ENCODE results near the gene SPOCK2. TPM values are rescaled to one million over a fixed set of nuclear protein-coding genes. Genes with fewer than 3 reads are reported as not detected.

Gene SPOCK2
- total RNA-seq, 1 experiment from 2014 or later: 1.1 TPM

DNA sequence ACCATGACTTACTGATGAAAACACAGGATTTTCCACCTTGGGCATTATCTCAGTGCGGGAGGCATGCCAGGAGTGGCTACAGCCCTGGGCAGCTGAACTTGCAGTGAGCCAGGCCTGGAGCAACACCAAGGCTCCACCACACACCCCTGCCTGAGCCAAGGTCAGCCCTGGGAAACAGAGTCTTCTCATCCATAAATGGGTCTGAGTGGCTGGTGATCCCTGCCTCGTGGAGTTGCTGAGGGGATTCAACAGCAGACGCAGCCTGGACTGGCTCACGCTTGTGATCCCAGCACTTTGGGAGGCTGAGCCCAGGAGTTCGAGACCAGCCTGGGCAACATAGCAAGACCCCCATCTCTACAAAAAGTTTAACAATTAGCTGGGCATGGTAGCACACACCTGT is 32.2 kb downstream of the SPOCK2 start:
- no peaks in the 10 kb centered on the region for H3K4me1 ChIP-seq (ENCODE audit: control insufficient read depth in 1 of 2, insufficient read depth in 2 of 2, low read length in 2 of 2)

DNA sequence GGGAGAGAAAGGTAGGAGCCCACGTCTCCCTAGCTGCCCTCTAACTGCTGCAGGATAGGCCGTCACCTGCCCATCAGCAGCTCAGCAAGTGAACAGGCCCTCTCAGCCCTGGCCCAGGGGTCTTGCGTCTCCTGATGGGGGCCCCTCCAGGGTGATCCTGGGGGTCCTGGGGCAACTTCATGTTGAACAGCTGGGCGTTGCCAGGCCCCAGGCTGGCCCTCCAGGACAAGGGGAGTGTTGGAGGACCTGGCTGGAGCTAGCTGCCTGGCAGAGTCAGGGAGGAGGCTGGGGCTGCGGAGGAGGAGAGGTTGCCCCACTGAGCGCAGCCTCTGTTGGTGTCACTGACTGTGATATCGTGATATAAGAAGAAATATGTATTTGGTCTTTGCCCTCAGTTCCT is 34.7 kb downstream of the SPOCK2 start:
- intact Hi-C loops (cut with micrococcal nuclease): no loop called here
- no peak for TF ChIP-seq ZNF274 (IDR thresholded peaks at IDR 0.05; ENCODE audit: low read depth, low read length)
- TF ChIP-seq RAD21 (IDR thresholded peaks at IDR 0.05; ENCODE audit: low read depth): no peak
- no peak for TF ChIP-seq YY1 (IDR thresholded peaks at IDR 0.05; ENCODE audit: extremely low read depth, insufficient replicate concordance, low read depth, low read length)
- TF ChIP-seq SRF (IDR thresholded peaks at IDR 0.05; ENCODE audit: low read depth): no peak
- TF ChIP-seq, protein P1, sequence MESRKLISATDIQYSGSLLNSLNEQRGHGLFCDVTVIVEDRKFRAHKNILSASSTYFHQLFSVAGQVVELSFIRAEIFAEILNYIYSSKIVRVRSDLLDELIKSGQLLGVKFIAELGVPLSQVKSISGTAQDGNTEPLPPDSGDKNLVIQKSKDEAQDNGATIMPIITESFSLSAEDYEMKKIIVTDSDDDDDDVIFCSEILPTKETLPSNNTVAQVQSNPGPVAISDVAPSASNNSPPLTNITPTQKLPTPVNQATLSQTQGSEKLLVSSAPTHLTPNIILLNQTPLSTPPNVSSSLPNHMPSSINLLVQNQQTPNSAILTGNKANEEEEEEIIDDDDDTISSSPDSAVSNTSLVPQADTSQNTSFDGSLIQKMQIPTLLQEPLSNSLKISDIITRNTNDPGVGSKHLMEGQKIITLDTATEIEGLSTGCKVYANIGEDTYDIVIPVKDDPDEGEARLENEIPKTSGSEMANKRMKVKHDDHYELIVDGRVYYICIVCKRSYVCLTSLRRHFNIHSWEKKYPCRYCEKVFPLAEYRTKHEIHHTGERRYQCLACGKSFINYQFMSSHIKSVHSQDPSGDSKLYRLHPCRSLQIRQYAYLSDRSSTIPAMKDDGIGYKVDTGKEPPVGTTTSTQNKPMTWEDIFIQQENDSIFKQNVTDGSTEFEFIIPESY (IDR thresholded peaks at IDR 0.05; ENCODE audit: extremely low read depth, insufficient replicate concordance, low read length): no peak
- TF ChIP-seq ZFX (IDR thresholded peaks at IDR 0.05): no peak
- no peak for TF ChIP-seq CEBPB (IDR thresholded peaks at IDR 0.05; ENCODE audit: low read depth)
- TF ChIP-seq ELF1 (IDR thresholded peaks at IDR 0.05; ENCODE audit: borderline replicate concordance, low read depth): no peak
- TF ChIP-seq, protein P2, sequence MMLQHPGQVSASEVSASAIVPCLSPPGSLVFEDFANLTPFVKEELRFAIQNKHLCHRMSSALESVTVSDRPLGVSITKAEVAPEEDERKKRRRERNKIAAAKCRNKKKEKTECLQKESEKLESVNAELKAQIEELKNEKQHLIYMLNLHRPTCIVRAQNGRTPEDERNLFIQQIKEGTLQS (IDR thresholded peaks at IDR 0.05): no peak
- no peak for TF ChIP-seq EZH2 (IDR thresholded peaks at IDR 0.05)
- TF ChIP-seq POLR2A (IDR thresholded peaks at IDR 0.05; ENCODE audit: borderline replicate concordance, extremely low read depth, insufficient read depth, insufficient read length): no peak

More for the DNA sequence above, 32.2 kb downstream of the SPOCK2 start:
- Histone ChIP-seq H4K20me1 (ENCODE audit: insufficient read depth) (no peaks in the 10 kb centered on the region), H3K27me3 (ENCODE audit: insufficient read depth, low read length) (no peaks in the 10 kb centered on the region), H3K9me2 (ENCODE audit: insufficient read depth) (no peaks in the 10 kb centered on the region), H2AFZ (ENCODE audit: low read depth, low read length, poor library complexity, severe bottlenecking) (no peak overlapping the region), H3K79me2 (ENCODE audit: insufficient read depth, low read length) (no peaks in the 10 kb centered on the region), H3K4me2 (ENCODE audit: low read length) (no peak overlapping the region), H3K27ac (ENCODE audit: low read depth, low read length) (no peak overlapping the region), H3K9ac (ENCODE audit: low read length) (no peak overlapping the region), H3K4me3 (replicated peaks in 1 of 2; ENCODE audit: low read depth in 1 of 2, low read length in 2 of 2) (no peak overlapping the region), H3K9me3 (ENCODE audit: control insufficient read depth in 1 of 2, insufficient read depth in 1 of 2, low read depth in 1 of 2, low read length in 2 of 2) (no peaks in the 10 kb centered on the region), H3K36me3 (ENCODE audit: control insufficient read depth in 1 of 2, insufficient read depth in 2 of 2, low read length in 2 of 2) (no peaks in the 10 kb centered on the region)
- ChIA-PET POLR2A (no interaction called here), RAD21 (ENCODE audit: low non-redundant PET in 1 of 2, low total read pairs in 2 of 2, uncharacterized antibody in 2 of 2, unreplicated experiment in 2 of 2) (no interaction called here), CTCF (no interaction called here)
- DNase-seq (ENCODE audit: low read depth, low spot score) (no peak), ATAC-seq (no peak)
- intact Hi-C loops (cut with micrococcal nuclease): no loop called here
- BruUV-seq (replicated peaks): no TSS peak
- TF ChIP-seq CEBPB (IDR thresholded peaks at IDR 0.05; ENCODE audit: low read depth) (no peak), SIN3A (IDR thresholded peaks at IDR 0.05; ENCODE audit: low read depth) (no peak), ZFX (IDR thresholded peaks at IDR 0.05) (no peak)
- TF ChIP-seq, protein P3, sequence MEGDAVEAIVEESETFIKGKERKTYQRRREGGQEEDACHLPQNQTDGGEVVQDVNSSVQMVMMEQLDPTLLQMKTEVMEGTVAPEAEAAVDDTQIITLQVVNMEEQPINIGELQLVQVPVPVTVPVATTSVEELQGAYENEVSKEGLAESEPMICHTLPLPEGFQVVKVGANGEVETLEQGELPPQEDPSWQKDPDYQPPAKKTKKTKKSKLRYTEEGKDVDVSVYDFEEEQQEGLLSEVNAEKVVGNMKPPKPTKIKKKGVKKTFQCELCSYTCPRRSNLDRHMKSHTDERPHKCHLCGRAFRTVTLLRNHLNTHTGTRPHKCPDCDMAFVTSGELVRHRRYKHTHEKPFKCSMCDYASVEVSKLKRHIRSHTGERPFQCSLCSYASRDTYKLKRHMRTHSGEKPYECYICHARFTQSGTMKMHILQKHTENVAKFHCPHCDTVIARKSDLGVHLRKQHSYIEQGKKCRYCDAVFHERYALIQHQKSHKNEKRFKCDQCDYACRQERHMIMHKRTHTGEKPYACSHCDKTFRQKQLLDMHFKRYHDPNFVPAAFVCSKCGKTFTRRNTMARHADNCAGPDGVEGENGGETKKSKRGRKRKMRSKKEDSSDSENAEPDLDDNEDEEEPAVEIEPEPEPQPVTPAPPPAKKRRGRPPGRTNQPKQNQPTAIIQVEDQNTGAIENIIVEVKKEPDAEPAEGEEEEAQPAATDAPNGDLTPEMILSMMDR (IDR thresholded peaks at IDR 0.05 in 2 of 3, conservative IDR thresholded peaks at IDR 0.05 in 1 of 3; ENCODE audit: borderline replicate concordance in 1 of 3, insufficient read depth in 1 of 3, low read depth in 2 of 3, low read length in 2 of 3): no peak

More for the DNA sequence above, 34.7 kb downstream of the SPOCK2 start:
- DNase-seq (ENCODE audit: low read depth, low spot score) (no peak), ATAC-seq (no peak)
- ChIA-PET RAD21 (ENCODE audit: low non-redundant PET in 1 of 2, low total read pairs in 2 of 2, uncharacterized antibody in 2 of 2, unreplicated experiment in 2 of 2) (interaction anchor here in 1 of 2 experiments (0.6 kb wide), 1 partner anchor 162 kb away, joined by 3 read pairs; the partner anchor contains the start of genes ANAPC16 and ASCC1), CTCF (no interaction called here), POLR2A (interaction anchor here (1.0 kb wide), 1 partner anchor 182 kb away, joined by 3 read pairs; no protein-coding TSS in a partner anchor)
- Histone ChIP-seq H3K27me3 (ENCODE audit: insufficient read depth, low read length) (no peaks in the 10 kb centered on the region), H3K36me3 (ENCODE audit: control insufficient read depth in 1 of 2, insufficient read depth in 2 of 2, low read length in 2 of 2) (no peaks in the 10 kb centered on the region), H3K9ac (ENCODE audit: low read length) (no peak overlapping the region), H3K4me1 (ENCODE audit: control insufficient read depth in 1 of 2, insufficient read depth in 2 of 2, low read length in 2 of 2) (no peaks in the 10 kb centered on the region), H2AFZ (ENCODE audit: low read depth, low read length, poor library complexity, severe bottlenecking) (no peak overlapping the region), H3K9me3 (ENCODE audit: control insufficient read depth in 1 of 2, insufficient read depth in 1 of 2, low read depth in 1 of 2, low read length in 2 of 2) (peaks cover 0 to 6% of the 10 kb centered on the region in 2 experiments; a peak in 1 of 4 replicates), H3K27ac (ENCODE audit: low read depth, low read length) (no peak overlapping the region), H3K9me2 (ENCODE audit: insufficient read depth) (no peaks in the 10 kb centered on the region), H3K79me2 (ENCODE audit: insufficient read depth, low read length) (no peaks in the 10 kb centered on the region), H3K4me2 (ENCODE audit: low read length) (no peak overlapping the region), H4K20me1 (ENCODE audit: insufficient read depth) (no peaks in the 10 kb centered on the region), H3K4me3 (replicated peaks in 1 of 2; ENCODE audit: low read depth in 1 of 2, low read length in 2 of 2) (no peak overlapping the region)
- BruUV-seq (replicated peaks): no TSS peak
